ENCODE results near the gene OR2A12.
"Not testable (repeated sequence)": the region's sequence is repeated elsewhere in the genome, so short reads cannot be mapped to it uniquely, and the experiment has no call there.

OR2A12 gene, protein sequence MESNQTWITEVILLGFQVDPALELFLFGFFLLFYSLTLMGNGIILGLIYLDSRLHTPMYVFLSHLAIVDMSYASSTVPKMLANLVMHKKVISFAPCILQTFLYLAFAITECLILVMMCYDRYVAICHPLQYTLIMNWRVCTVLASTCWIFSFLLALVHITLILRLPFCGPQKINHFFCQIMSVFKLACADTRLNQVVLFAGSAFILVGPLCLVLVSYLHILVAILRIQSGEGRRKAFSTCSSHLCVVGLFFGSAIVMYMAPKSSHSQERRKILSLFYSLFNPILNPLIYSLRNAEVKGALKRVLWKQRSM

DNA sequence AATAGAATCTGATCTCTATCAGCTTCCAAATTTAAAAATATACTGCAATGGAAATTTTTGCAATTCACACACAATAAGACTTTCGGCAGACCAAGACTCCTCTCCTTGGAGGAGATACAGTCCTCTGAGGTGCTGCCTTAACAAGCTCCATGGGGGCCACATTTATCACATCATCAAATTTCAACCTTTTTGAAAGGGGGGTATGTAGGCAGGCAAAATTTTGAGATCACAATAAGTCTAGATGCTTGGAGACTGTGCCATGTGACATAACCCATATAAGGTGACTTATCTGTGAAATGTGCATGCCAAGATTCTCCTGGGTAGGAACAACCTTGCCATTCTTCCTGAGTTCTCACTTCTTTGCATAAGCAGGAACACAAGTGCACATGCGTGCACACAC, at the start of gene OR2A12:
TSS of gene OR2A12 (plus strand) at position 301 of the 400 bp plus-strand sequence. CDS start 8,830 bp downstream, outside the sequence.
- DNase-seq, result no peak

DNA sequence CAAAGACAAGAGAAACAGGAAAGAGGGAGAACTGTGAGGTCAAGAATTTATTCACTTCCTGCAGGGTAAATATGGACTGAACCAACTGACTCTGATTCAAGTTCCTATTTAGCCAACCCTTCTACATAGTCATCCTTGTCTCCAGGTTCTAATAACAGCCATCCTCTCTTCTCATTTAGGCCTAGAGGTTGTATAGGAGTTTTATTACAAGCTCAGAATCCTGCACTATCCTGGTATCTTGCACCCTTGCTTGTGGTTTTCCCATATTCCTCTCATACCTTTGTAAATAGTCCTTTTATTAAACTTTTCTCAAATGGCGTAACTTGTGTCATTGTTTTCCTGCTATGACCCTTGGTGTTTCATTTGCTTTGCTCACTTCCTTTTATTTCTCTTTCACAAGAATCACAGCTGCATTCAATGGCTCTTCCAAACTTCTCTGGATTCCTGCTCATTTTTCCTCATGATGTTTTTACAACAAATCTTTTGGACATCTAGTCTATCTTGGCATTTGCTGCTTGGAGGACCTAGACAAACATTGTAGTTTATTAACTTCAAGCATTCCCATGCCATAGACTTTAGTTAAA, 49.7 kb upstream of the OR2A12 start:
- no peak for DNase-seq

DNA sequence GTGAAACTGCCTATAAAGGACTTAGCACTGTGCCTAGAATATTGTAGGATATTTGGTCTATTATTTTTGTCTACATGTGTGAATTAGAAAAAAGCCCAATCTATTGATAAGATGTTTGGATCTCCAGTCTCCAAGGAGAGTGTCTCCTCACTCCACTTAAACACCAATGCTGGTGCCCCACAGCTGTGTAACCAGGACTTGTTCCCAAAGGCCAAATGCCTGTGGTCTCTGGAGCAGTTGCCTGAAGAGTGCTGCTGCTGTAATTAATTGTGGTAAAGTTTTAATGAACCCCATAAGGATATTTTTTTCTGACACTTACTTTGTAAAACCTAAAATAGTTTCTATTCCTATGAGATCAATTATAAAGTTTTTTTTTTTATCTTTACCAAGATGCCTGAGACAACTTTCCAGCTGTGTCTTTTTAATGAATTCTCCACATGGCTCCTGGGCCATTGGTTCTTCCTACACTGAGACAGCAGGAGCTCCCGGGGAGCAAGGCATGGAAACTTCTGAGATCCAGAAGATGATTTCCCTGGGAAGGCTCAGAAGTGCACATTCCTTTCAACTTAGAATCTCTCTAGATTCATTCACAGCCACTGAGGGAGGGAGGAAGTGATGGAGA, 48.6 kb upstream of the OR2A12 start:
- no peak for DNase-seq

DNA sequence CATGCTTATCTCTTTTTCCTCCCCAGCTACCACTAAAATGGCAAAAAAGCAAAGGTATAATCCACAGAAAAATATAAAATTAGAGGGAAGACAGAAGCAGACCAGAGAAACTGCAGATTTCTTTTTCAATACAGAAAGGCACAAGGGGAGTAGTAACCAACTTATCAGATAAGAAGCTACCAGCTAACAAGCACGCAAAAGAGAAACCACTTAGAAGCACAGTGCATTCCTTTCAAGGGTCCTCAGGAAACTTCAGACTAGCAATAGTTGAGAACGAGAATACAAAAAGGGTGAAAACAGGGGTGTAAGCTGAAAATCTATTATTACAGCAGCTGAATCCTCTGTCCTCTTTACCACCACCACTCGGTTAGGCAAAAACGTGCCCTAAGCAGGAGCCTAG, 47.2 kb upstream of the OR2A12 start:
- no peak for DNase-seq

DNA sequence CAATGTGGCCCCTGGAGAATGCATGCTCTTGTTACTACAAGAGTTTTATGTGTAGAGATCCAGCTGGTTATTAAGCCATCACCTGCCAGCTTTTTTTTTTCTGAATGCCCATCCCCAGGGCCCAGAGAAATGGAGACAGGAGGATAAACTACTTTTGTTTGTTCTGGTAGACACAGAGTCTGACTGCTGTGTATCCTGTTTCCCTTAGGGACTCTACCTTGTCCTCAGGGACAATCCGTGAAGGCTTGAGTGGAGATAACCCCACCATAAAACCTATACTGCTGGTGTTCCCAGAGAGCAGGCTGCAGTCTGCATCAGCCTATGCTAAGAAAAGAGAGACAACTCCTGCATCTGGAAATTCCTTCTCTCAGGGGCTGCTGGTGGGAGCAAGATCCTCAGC, 37.4 kb upstream of the OR2A12 start, which contains the start of gene OR2A5:
TSS of gene OR2A5 (plus strand) at position 301 of the 400 bp plus-strand sequence. CDS start 1,454 bp downstream, outside the sequence.
- DNase-seq, result no peak

DNA sequence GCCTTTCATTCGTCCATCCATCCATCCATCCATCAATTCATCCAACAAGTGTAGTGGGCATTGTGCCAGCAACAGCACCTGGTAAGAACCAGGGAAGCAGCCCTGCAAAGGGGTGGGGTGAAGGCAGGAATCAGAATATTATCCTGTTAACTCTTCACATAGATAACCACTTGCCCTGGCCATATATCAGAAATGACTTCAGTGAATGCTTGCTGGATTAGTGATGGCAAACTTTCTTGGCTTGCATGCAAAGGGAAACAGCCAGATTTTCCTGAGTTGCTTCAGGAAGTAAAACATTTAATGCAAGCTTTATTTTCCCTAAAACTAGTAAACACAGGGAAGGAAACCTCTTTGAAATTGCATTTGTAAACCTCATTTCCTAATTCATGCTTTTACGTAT, 36.6 kb upstream of the OR2A12 start:
- no peak for DNase-seq

DNA sequence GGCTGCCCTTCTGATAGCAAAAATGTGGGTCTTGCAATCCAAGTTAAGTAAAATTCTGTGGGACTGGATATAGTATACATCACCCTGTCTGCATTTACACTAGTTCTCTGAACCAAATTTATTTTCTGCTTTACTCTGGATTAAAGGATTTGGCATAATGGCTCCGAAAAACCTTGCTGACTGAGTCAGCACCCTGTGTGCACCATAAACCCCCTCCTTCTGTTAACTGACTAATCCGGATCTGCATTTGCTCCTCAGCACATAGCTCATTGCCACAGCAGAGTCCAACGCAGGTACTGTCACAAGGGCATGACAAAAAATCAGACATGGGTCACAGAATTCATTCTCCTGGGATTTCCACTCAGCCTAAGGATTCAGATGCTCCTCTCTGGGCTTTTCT, 36.0 kb upstream of the OR2A12 start:
- no peak for DNase-seq

DNA sequence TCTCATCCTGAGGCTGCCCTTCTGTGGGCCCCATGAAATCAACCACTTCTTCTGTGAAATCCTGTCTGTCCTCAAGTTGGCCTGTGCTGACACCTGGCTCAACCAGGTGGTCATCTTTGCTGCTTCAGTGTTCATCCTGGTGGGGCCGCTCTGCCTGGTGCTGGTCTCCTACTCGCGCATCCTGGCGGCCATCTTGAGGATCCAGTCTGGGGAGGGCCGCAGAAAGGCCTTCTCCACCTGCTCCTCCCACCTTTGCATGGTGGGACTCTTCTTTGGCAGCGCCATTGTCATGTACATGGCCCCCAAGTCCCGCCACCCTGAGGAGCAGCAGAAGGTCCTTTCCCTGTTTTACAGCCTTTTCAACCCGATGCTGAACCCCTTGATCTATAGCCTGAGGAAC, 35.2 kb upstream of the OR2A12 start:
- DNase-seq, result not testable (repeated sequence)

DNA sequence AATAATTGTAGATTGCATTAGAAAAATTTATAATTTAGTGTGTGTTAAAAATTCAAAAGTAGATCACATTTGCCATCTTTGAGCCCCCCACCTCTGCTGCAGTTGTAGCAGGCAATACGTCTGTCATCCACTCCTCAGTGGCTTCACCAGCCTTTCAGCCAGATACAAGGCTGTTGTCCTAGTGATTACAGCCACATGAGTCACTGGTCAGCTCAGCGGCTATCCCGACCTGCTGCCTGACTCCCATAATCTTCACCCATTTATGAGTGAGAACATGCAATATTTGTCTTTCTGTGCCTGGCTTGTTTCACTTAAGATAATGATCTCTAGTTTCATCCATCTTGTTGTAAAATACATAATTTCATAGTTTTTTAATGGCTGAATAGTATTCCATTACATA, 28.1 kb upstream of the OR2A12 start:
- no peak for DNase-seq

DNA sequence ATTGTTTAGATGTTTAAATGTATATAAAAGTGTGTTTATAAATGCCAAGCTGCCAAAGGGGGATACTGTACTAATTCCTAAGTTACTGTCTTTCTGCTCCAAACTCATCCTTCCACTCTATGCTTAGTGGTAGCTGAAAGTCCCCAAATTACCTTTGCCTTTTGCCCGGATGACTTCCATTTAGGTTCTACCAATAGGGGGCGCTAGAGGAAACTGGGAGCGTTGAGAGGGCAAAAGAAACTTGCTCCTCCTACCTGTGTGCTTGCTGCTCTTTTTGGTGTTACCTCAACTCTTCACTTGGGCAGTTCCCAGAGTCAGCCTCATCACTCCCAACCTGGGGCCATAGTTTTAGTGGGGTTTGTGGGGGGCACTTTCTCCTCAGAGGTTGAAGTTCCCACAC, 22.4 kb upstream of the OR2A12 start:
- no peak for DNase-seq

DNA sequence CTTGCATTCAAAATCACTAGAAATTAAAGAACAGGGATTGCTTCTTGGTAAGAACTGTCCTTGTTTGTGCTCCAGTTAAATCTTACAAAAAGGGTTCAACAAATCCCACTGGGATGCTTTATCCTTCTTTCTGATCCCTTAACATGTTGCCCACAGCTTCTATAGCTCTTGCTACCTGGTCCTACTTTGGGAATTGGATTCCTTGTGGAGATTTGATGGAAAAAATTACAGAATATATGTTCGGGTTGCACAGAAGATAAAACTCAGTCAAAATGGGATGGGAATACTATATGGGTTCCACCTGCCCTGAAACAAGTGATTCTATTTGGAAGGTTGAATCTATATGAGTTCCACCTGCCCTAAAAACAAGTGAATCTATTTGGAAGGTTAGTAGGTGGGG, 16.6 kb upstream of the OR2A12 start, which contains the start of gene OR2A25:
TSS of gene OR2A25 (plus strand) at position 301 of the 400 bp plus-strand sequence. CDS start 4,409 bp downstream, outside the sequence.
- DNase-seq, result no peak

DNA sequence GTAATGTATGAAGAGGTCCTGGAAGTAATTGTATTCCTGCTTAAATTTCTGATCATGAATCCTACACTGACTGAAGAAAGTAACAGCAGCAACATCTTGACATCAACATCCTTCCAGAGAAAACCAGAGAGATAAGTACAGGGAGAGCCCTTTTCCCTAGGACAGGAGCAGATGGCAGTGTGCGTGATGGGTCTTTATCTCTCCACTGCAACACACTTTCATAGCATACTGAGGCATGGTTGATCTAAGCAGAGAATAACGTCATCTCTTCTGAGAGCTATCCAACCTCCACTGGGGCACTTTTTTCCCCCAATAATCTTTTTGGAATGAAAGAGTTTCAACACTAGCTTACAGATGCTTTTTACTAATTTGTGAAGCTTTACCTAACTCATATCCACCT, 16.1 kb upstream of the OR2A12 start:
- DNase-seq, result no peak

DNA sequence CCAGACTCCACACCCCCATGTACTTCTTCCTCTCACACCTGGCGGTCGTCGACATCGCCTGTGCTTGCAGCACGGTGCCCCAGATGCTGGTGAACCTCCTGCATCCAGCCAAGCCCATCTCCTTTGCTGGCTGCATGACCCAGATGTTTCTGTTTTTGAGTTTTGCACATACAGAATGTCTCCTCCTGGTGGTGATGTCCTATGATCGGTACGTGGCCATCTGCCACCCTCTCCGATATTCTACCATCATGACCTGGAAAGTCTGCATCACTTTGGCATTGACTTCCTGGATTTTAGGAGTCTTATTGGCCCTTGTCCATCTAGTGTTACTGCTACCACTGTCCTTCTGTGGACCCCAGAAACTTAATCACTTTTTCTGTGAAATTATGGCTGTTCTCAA, 11.7 kb upstream of the OR2A12 start:
- DNase-seq, result no peak

DNA sequence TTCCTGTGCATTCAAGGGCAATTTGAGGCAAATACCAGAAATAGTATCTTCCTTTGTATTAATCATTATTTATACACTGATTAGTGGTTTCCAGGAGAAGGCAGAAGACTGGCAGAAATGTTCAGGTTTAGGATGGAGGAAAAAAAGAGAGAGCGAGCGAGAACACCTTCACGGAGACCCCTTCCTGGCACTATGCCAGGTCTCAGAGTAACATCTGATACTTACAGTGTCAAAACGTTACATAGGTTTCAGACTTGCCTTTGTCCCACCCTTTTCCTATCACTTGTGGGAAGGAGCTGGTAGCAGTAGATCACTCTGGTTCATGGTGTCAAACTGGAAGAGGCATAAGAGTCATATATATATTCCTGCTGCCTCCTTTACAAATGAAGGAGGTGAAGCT, 652 bp downstream of the OR2A12 start:
- DNase-seq, result no peak

DNA sequence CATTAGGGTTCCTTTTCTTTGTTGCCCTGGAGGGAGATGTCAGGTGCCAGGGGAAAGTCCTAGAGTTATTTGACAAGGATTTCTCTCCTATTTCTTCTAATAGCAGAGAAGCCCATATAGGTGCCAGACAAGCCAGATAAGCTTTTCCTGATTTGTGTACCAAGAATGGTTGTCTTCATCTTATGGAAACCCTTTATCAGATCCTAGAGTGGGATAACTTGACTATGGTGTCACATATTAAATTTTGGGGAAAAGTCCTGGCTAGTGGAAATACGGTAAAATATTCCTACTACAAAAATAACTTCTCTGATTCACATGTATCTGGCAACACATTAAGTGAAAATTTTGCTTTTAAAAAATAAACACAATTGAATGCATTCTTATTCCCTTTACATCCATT, 1.2 kb downstream of the OR2A12 start:
- no peak for DNase-seq

DNA sequence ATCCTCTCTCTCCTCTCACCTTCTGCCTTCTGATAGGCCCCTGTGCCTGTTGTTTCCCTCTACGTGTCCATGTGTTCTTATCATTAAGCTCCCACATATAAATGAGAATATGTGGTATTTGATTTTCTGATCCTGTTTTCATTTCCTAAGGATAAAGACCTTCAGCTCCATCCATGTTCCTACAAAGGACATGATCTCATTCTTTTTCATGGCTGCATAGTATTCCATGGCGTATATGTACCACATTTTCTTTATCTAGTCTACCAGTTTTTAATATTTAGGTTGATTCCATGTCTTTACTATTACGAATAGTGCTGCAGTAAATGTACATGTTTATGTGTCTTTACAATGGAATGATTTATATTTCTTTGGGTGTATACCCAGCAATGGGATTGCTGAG, 4.6 kb downstream of the OR2A12 start:
- no peak for DNase-seq

DNA sequence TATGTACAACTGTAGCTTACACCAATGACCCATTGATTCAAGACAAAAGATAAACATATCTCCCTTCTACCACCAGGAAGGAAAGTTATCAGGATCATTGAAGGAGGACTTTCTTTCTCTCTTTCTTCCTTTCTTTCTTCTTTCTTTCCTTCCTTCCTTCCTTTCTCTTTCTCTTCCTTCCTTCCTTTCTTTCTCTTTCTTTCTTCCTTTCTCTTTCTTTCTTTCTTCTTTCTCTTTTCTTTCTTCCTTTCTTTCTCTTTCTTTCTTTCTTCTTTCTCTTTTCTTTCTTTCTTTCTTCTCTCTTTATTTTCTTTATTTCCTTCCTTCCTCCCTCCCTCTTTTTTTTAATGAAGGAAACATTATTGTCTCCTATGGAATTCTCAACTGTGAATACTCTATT, 12.7 kb downstream of the OR2A12 start:
- no peak for DNase-seq

DNA sequence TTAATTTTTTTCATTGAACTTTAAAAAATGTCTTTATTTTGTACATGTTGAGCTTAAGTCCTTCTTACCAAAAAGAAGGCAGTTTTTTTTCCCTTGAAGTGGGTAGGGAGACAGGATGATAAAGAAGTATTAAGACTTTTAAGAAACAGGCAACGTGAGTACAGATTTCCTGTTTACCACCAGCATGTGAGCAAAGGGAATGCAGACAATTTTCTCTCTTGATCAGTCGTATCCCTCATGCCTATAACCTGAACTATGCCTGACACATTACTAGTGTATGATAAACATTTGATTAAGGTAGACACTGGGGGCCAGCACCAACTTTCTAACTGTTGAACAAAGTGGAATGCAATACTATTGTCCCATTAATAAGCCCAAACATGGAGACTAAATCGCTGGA, 14.5 kb downstream of the OR2A12 start:
- DNase-seq, result no peak

DNA sequence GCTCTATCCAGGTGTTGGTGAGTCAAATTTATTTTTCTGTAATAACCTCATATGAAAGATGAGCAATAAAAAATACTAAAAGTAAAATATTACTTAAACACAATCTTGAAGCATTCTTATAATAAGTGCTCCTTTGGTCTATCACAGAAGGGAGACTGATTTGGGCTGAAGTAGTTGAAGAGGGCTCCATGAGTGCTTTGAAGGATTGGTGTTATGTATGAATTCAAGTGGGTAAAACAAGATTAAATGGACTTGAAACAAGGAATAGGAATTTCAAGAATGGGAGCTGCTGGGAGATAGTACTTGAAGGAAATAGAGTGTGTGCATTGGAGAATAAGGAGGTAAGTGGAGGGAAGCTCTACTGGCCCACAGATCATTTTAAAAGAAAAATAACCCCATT, 16.0 kb downstream of the OR2A12 start:
- DNase-seq, result no peak

DNA sequence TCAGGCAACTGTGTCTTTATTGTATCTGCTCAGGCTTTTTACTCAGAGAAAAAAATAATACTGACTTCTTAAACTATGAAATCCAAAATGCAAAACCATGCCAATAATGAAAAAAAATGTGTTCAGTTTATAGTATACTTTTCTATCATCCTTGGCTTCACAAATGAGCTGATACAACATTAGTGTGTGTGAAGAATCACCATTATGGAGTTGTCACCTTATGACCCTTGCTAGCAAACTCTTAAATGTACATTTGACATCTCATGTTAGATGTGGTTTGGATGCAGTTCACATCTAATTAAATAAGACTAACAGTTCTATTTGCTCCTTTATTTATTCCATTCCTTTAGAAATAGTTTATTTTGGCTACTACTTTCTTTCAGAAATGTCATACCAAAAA, 19.1 kb downstream of the OR2A12 start:
- DNase-seq, result no peak

DNA sequence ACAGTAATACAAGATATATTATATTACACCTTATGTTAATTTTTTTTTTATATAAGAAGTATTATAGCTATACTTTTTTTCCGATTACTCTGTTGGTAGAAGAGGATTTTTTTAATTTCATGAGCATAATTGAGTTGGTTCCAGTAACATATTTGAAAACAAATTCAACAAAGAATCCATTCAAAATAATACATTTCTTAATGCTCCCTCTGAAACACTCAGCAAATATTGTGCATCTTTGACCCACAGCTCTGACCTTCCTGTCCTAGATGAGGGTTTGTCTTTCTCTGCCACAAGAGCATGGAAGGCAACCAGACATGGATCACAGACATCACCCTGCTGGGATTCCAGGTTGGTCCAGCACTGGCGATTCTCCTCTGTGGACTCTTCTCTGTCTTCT, 23.2 kb downstream of the OR2A12 start, which contains the start of gene OR2A2:
TSS of gene OR2A2 (plus strand) at position 301 of the 400 bp plus-strand sequence. CDS start at position 301, 0 bp downstream.
- DNase-seq, result no peak

DNA sequence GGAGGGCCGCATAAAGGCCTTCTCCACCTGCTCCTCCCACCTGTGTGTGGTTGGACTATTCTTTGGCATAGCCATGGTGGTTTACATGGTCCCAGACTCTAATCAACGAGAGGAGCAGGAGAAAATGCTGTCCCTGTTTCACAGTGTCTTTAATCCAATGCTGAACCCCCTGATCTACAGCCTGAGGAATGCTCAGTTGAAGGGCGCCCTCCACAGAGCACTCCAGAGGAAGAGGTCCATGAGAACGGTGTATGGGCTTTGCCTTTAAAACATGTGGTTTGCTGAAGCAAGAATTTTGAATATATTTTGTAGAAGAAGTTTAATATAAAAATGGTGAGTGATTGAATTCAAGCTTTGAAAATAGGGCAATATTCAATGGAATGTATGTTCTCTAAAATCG, 24.2 kb downstream of the OR2A12 start:
- no peak for DNase-seq

DNA sequence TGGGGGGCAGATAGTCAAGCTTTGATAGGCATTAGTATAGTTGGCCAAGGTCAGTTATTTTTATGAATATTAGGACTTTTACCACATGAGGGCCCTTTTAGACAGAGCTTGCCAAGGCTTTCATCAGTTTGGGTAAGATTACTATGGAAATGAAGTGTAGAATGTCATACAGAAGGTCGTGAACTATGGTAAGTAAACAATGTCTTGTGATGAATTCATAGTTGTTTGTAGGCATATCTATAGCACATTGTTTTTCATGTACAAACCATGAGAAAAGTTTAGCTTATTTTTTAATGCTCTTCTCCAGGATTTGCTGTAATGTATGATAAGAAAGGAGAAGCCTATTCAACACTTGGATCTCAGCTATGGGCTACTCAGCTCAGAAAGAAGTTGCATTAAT, 27.6 kb downstream of the OR2A12 start:
- no peak for DNase-seq

DNA sequence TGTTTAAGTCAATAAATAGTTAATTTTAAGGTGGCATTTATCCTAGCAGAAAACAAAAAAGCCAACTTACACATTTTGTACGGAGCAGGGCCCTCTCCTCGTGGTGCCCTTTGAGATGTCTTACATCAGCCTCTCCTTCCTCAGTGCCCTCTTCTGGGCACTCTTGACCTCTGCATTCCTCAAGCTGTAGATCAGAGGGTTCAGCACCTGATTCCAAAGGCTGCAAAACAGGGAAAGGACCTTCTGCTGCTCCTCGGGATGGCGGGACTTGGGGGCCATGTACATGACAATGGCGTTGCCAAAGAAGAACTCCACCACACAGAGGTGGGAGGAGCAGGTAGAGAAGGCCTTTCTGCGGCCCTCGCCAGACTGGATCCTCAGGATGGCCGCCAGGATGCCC, 32.3 kb downstream of the OR2A12 start:
- no peak for DNase-seq

Data from NCI-H510A (cell line).